CD4-positive, alpha-beta memory T cell (primary cell): ENCODE data around the gene TMEM167A. TPM values are rescaled to one million over a fixed set of nuclear protein-coding genes. Genes with fewer than 3 reads are reported as not detected.
A peak's percentile ranks its signal among the peaks of the same experiment; 100 is the strongest.

ENCODE experiments used
- CTCF ChIA-PET: fragments of 350-600 bp; sonication (Branson Sonifier 250); formaldehyde crosslinking; loops from one replicate; lab custom pipeline; 2021; ENCODE audit warnings: inconsistent platforms; ENCODE audit not compliant: partially characterized antibody; lab: Charles Lee
- POLR2A ChIA-PET: fragments of 350-600 bp; sonication (Branson Sonifier 250); formaldehyde crosslinking; loops from one replicate; lab custom pipeline; 2021; ENCODE audit not compliant: partially characterized antibody; lab: Charles Lee
- DNase-seq, 5 donors: peaks; one replicate each; pipeline versions ENCODE4 v3.0.0 to v3.0.0-alpha.2; 2020 to 2022; ENCODE audit warnings: mixed read lengths in 1 of 5
- H3K27ac ChIP-seq: one replicate; pipeline ENCODE4 v1.7.0; 2013; ENCODE audit warnings: low read depth, low read length
- H3K27me3 ChIP-seq: 2 replicates; pipeline ENCODE4 v1.7.0; 2013; ENCODE audit warnings: mild to moderate bottlenecking, low read length, moderate library complexity; ENCODE audit not compliant: insufficient read depth
- H3K36me3 ChIP-seq: 2 replicates; pipeline ENCODE4 v1.7.0; 2013; ENCODE audit warnings: mild to moderate bottlenecking, low read length, moderate library complexity; ENCODE audit not compliant: insufficient read depth
- H3K4me1 ChIP-seq: 2 replicates; pipeline ENCODE4 v1.7.0; 2013; ENCODE audit warnings: mild to moderate bottlenecking, low read length, moderate library complexity; ENCODE audit not compliant: insufficient read depth
- H3K4me3 ChIP-seq, 2 donors: one replicate each; pipeline ENCODE4 v1.7.0; 2013; ENCODE audit warnings: low read length in 2 of 2, mild to moderate bottlenecking in 1 of 2
- H3K9me3 ChIP-seq, 2 donors: one replicate each; pipeline ENCODE4 v1.7.0; 2013; ENCODE audit warnings: low read length in 2 of 2, control low read depth in 1 of 2; ENCODE audit not compliant: control insufficient read depth in 1 of 2
- H3K27ac Mint-ChIP-seq, 7 donors: one replicate each; pipeline ENCODE4 v1.8.0; 2020 to 2021; ENCODE audit warnings: mixed read lengths in 7 of 7, mild to moderate bottlenecking in 6 of 7, inconsistent platforms in 3 of 7, moderate library complexity in 3 of 7
- H3K27me3 Mint-ChIP-seq, 2 donors: one replicate each; pipeline ENCODE4 v1.8.0; 2020 to 2021; ENCODE audit warnings: mixed read lengths in 2 of 2
- H3K36me3 Mint-ChIP-seq, 2 donors: one replicate each; pipeline ENCODE4 v1.8.0; 2020 to 2021; ENCODE audit warnings: mixed read lengths in 2 of 2, inconsistent platforms in 1 of 2, mild to moderate bottlenecking in 1 of 2
- H3K4me1 Mint-ChIP-seq, 4 donors: one replicate each; pipeline ENCODE4 v1.8.0; 2020 to 2021; ENCODE audit warnings: mixed read lengths in 4 of 4, mild to moderate bottlenecking in 1 of 4
- H3K4me3 Mint-ChIP-seq, 8 donors: one replicate each; pipeline ENCODE4 v1.8.0; 2020 to 2021; ENCODE audit warnings: mixed read lengths in 8 of 8, mild to moderate bottlenecking in 7 of 8, moderate library complexity in 6 of 8, inconsistent platforms in 3 of 8
- H3K9me3 Mint-ChIP-seq, 8 donors: one replicate each; pipeline ENCODE4 v1.8.0; 2020 to 2021; ENCODE audit warnings: mixed read lengths in 8 of 8, mild to moderate bottlenecking in 5 of 8, inconsistent platforms in 3 of 8, moderate library complexity in 1 of 8
- intact Hi-C: fragments of 100-400 bp; cut with micrococcal nuclease; formaldehyde crosslinking; loops from one replicate; pipeline ENCODE4 v1.15.1; 2023
- polyA plus RNA-seq, 2 donors: library from polyadenylated mRNA; unstranded; fragments of 300-500 nt; fragmentation: Illumina TruSeq; gene quantifications; one replicate each; pipeline ENCODE4 v1.2.3, GENCODE V29; 2021
- total RNA-seq, 2 experiments: library from RNA; stranded (reverse); gene quantifications; one replicate each; pipeline ENCODE4 v1.2.3, GENCODE V29; 2021

Gene TMEM167A
- total and polyA plus RNA-seq, 4 experiments from 2014 or later = 44.6 to 84.3 (median 57.6) TPM

DNA sequence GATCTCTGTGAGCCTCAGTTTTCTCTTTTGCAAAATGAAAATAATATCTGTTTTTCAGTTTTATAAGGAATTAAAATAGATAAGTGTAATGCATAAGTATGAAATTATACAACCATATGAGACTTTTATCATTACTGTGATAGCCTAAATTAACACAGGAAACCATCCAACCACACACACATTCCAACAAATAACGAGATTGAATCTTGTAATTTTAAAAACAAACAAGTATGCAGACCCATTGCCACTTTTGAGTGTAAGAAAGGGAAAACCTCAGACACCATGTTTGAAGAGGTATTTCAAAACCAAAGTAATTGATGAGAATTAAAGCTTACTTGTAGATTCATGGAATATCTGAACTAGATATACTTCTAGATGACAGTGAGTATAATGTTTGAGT, 32.2 kb upstream of the TMEM167A start:
- Histone ChIP-seq H3K27ac (no peak overlapping the region), H3K9me3 (no peaks in the 10 kb centered on the region), H3K27me3 (no peaks in the 10 kb centered on the region), H3K4me3 (no peak overlapping the region), H3K4me1 (no peaks in the 10 kb centered on the region), H3K36me3 (no peaks in the 10 kb centered on the region)
- Mint-ChIP-seq H3K27ac (peak overlapping the region in 1 of 7 donors; percentile 13), H3K36me3 (peaks cover 18 to 41% of the 10 kb centered on the region in 2 donors), H3K4me1 (peaks cover 0 to 5% (median 1%) of the 10 kb centered on the region in 4 donors), H3K4me3 (no peak overlapping the region), H3K27me3 (no peaks in the 10 kb centered on the region), H3K9me3 (peaks cover 0 to 12% (median 4%) of the 10 kb centered on the region in 8 donors)
- CTCF ChIA-PET = no interaction called here
- no peak for DNase-seq
- POLR2A ChIA-PET = no interaction called here
- intact Hi-C loops = no loop called here

DNA sequence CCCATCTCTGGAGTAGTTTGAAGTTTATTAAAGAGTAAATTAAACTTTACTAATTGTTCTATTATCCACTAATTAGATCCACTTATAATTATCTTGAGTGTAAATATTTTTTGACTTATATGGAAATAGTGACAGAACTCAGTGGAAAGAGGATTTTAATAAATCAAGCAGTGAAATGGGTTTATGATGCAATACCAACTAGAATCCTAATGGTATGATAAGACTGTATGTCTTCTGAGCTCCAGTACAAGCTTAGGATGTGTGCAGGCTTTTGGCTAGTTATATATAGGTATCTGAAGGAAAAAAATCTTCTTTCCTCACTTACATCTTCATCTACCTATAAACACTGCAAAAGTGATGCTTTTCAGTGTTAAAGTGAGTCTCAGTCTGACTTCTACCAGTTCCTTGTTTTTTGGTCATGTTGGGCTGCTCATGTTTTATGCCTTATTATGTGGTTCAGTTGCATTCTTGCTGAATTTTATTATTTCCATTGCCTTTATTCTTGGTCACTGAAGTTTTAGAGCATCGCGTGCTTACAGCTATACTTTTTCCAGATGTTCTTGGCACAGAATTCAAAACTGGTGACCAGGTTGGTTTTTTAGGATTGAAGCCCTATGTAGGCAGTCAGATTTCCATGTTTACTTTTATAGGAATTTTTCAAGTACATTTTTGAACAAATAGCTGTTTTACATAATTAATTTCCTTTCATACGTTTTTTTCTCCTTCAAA, 30.7 kb upstream of the TMEM167A start:
- ChIA-PET POLR2A (no interaction called here), CTCF (no interaction called here)
- Mint-ChIP-seq H3K4me3 (no peak overlapping the region), H3K27me3 (no peaks in the 10 kb centered on the region), H3K4me1 (peaks cover 0 to 5% (median 1%) of the 10 kb centered on the region in 4 donors), H3K36me3 (peaks cover 14 to 31% of the 10 kb centered on the region in 2 donors), H3K27ac (no peak overlapping the region), H3K9me3 (peaks cover 0 to 8% (median 4%) of the 10 kb centered on the region in 8 donors)
- intact Hi-C loops = no loop called here
- Histone ChIP-seq H3K36me3 (no peaks in the 10 kb centered on the region), H3K4me3 (no peak overlapping the region), H3K4me1 (no peaks in the 10 kb centered on the region), H3K27ac (no peak overlapping the region), H3K9me3 (no peaks in the 10 kb centered on the region), H3K27me3 (no peaks in the 10 kb centered on the region)
- DNase-seq = no peak

DNA sequence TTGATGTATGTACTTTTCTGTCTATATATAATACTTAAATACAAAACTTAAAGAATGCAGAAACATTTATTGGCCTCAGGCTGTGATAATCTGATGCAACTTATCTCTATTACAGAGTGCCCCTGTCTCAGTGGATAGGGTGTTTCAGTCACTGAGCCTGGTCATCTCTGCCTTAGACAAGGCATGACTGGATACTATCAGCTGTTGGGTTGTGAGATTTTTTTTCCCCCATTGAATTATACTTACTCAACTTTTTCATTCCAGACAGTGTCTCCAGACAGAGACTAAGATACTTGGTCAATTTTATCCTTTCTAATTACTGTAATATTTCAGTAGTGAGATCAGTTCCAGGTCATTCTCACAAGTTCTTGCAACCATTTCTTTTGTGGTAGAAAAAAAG, 26.8 kb upstream of the TMEM167A start:
- no peak for DNase-seq
- Histone ChIP-seq H3K9me3 (no peaks in the 10 kb centered on the region), H3K4me1 (no peaks in the 10 kb centered on the region), H3K4me3 (no peak overlapping the region), H3K27ac (no peak overlapping the region), H3K36me3 (no peaks in the 10 kb centered on the region), H3K27me3 (no peaks in the 10 kb centered on the region)
- intact Hi-C loops = no loop called here
- ChIA-PET POLR2A (no interaction called here), CTCF (no interaction called here)
- no peaks in the 10 kb centered on the region for H3K27me3 Mint-ChIP-seq
- H3K4me1 Mint-ChIP-seq = no peaks in the 10 kb centered on the region
- H3K27ac Mint-ChIP-seq = no peak overlapping the region
- H3K36me3 Mint-ChIP-seq = peaks cover 1 to 13% of the 10 kb centered on the region in 2 donors
- H3K9me3 Mint-ChIP-seq = no peaks in the 10 kb centered on the region
- H3K4me3 Mint-ChIP-seq = no peak overlapping the region

GRCh38 chr5:83102364-83102980, 25.3 kb upstream of the TMEM167A start:
- Histone ChIP-seq H3K9me3 (no peaks in the 10 kb centered on the region), H3K27me3 (no peaks in the 10 kb centered on the region), H3K36me3 (no peaks in the 10 kb centered on the region), H3K4me3 (no peak overlapping the region), H3K4me1 (no peaks in the 10 kb centered on the region), H3K27ac (no peak overlapping the region)
- Mint-ChIP-seq H3K36me3 (peaks cover 1 to 16% of the 10 kb centered on the region in 2 donors), H3K27me3 (no peaks in the 10 kb centered on the region), H3K27ac (no peak overlapping the region), H3K9me3 (no peaks in the 10 kb centered on the region), H3K4me3 (no peak overlapping the region), H3K4me1 (peaks cover 0 to 2% (median 0%) of the 10 kb centered on the region in 4 donors)
- intact Hi-C loops = no loop called here
- CTCF ChIA-PET = no interaction called here
- POLR2A ChIA-PET = no interaction called here
- DNase-seq = no peak

DNA sequence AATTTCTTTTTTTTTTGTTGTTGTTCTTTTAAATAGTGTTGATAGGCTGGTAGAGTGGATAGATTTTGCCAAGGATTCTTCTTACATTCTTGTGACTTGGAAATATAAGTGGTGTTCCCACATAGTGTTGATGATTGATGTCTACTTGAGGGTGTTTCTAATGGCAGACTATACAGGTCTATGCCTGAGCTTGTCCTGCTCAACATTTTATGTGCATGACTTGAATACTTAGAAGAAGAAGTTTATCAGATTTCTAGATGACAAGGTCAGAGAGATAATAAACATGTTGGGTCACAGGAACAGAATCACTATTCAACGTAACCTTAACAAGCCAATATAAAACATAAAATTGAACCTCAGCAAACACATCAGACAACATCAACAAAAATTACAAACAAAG, 24.3 kb upstream of the TMEM167A start:
- Mint-ChIP-seq H3K27ac (no peak overlapping the region), H3K4me3 (no peak overlapping the region), H3K9me3 (no peaks in the 10 kb centered on the region), H3K27me3 (no peaks in the 10 kb centered on the region), H3K36me3 (peaks cover 0 to 9% of the 10 kb centered on the region in 2 donors), H3K4me1 (peaks cover 0 to 2% (median 0%) of the 10 kb centered on the region in 4 donors)
- no peak for DNase-seq
- POLR2A ChIA-PET = no interaction called here
- H3K9me3 ChIP-seq = no peaks in the 10 kb centered on the region
- H3K27me3 ChIP-seq = no peaks in the 10 kb centered on the region
- intact Hi-C loops = no loop called here
- H3K27ac ChIP-seq = no peak overlapping the region
- no peaks in the 10 kb centered on the region for H3K4me1 ChIP-seq
- no peaks in the 10 kb centered on the region for H3K36me3 ChIP-seq
- no peak overlapping the region for H3K4me3 ChIP-seq
- CTCF ChIA-PET = no interaction called here

DNA sequence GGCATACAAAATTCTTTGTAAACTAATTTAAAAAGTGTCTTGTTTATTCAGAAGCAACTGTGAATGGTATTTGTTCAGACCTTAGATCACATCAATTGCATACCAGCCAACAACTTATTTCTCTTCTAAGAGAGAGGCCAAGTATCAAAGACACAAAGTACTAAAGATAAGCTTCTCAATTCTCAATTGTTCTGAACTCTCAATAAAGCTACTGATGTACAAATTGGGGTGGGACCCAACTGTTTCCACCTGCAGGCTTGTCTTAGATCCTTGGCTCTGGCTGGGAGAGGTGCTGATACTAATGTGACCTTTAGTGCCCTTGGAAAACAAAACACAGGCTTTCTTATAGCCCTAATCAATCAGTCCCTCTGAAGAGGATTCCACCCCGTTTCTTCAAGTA, 22.3 kb upstream of the TMEM167A start:
- peaks cover 0 to 9% (median 3%) of the 10 kb centered on the region in 8 donors for H3K9me3 Mint-ChIP-seq
- H3K4me1 Mint-ChIP-seq = peaks cover 0 to 9% (median 1%) of the 10 kb centered on the region in 4 donors
- Histone ChIP-seq H3K4me1 (no peaks in the 10 kb centered on the region), H3K27me3 (no peaks in the 10 kb centered on the region), H3K4me3 (no peak overlapping the region), H3K27ac (no peak overlapping the region), H3K9me3 (no peaks in the 10 kb centered on the region), H3K36me3 (no peaks in the 10 kb centered on the region)
- DNase-seq = no peak
- ChIA-PET CTCF (no interaction called here), POLR2A (no interaction called here)
- H3K4me3 Mint-ChIP-seq = no peak overlapping the region
- intact Hi-C loops = no loop called here
- H3K27ac Mint-ChIP-seq = no peak overlapping the region
- no peaks in the 10 kb centered on the region for H3K27me3 Mint-ChIP-seq
- peaks cover 5 to 13% of the 10 kb centered on the region in 2 donors for H3K36me3 Mint-ChIP-seq

GRCh38 chr5:83099001-83099400, 21.8 kb upstream of the TMEM167A start:
- H3K27me3 ChIP-seq = no peaks in the 10 kb centered on the region
- H3K9me3 Mint-ChIP-seq = peaks cover 0 to 13% (median 5%) of the 10 kb centered on the region in 8 donors
- no peak overlapping the region for H3K27ac ChIP-seq
- peaks cover 5 to 13% of the 10 kb centered on the region in 2 donors for H3K36me3 Mint-ChIP-seq
- no peaks in the 10 kb centered on the region for H3K27me3 Mint-ChIP-seq
- H3K9me3 ChIP-seq = no peaks in the 10 kb centered on the region
- H3K36me3 ChIP-seq = no peaks in the 10 kb centered on the region
- DNase-seq = no peak
- ChIA-PET CTCF (no interaction called here), POLR2A (no interaction called here)
- H3K4me3 Mint-ChIP-seq = no peak overlapping the region
- no peak overlapping the region for H3K27ac Mint-ChIP-seq
- intact Hi-C loops = no loop called here
- no peaks in the 10 kb centered on the region for H3K4me1 ChIP-seq
- peaks cover 0 to 9% (median 4%) of the 10 kb centered on the region in 4 donors for H3K4me1 Mint-ChIP-seq
- H3K4me3 ChIP-seq = no peak overlapping the region
